ENCODE results near the gene TAS2R8. TPM values are rescaled to one million over a fixed set of nuclear protein-coding genes. Genes with fewer than 3 reads are reported as not detected.

The TAS2R8 gene, protein sequence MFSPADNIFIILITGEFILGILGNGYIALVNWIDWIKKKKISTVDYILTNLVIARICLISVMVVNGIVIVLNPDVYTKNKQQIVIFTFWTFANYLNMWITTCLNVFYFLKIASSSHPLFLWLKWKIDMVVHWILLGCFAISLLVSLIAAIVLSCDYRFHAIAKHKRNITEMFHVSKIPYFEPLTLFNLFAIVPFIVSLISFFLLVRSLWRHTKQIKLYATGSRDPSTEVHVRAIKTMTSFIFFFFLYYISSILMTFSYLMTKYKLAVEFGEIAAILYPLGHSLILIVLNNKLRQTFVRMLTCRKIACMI
- polyA plus RNA-seq (2013, experiment 1 of 4), result not detected
- not detected for polyA plus RNA-seq (2013, experiment 2 of 4)
- not detected for polyA plus RNA-seq (2013, experiment 3 of 4)
- not detected for polyA plus RNA-seq (2013, experiment 4 of 4)

DNA sequence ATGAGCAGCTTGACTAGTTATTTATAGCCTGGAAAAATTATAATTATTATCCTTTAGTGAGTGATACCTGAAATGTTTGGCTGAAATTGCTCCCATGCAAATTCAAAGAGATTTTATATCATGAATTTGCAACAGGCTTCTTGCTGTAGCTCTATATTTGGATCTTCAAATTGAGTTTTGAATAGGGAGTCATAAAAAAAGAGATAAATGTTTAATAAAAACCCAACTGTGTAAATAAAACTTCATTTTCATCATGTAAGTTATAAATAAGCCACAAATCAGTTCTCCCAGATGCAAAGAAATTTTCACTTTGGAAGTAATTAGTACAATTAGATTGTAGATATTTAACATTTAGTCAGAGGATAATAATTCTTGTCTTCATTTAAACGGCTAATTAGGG, at the start of gene TAS2R8:
Gene TAS2R8, minus strand, starts transcription at position 101 of the 400 bp plus-strand sequence. CDS start 306 bp downstream, outside the sequence.
- Histone ChIP-seq H3K36me3 (ENCODE audit: control insufficient read depth, insufficient read depth, low read length) (no peaks in the 10 kb centered on the region), H3K9me3 (ENCODE audit: control insufficient read depth, low read length) (no peaks in the 10 kb centered on the region), H3K27me3 (ENCODE audit: control insufficient read depth, insufficient read depth, low read length, poor library complexity, severe bottlenecking) (no peaks in the 10 kb centered on the region), H3K4me3 (ENCODE audit: insufficient read depth, low read depth, low read length) (no peak within 1 kb of the TSS), H3K4me1 (ENCODE audit: control insufficient read depth, insufficient read depth, low read length) (peaks cover 2% of the 10 kb centered on the region), H3K27ac (ENCODE audit: insufficient read depth, low read depth, low read length, poor library complexity, severe bottlenecking) (no peak within 1 kb of the TSS)
- no CpG with 5 or more reads among the region's 1 CpG for WGBS, 2 experiments

DNA sequence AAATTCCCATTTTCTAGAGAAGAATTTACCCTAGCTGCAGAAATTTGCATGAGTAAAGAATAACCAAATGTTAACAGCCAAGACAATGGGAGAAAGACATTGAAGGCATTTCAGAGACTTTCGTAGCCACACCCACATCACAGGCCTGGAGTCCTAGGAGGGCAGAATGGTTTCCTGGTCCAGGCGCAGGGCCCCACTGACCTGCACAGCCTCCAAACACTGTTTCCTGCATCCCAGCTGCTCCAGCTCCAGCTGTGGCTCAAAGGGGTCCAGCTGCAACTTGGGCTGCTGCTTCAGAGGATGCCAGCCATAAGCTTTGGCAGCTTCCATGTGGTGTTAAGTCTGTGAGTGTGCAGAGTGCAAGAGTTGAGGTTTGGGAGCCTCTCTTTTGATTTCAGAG, 48.7 kb upstream of the TAS2R8 start:
- WGBS, 2 experiments, result 91 to 96% methylated on average over 2 of the region's 2 CpGs
- Histone ChIP-seq H3K9me3 (ENCODE audit: control insufficient read depth, low read length) (peaks cover 3% of the 10 kb centered on the region), H3K27ac (ENCODE audit: insufficient read depth, low read depth, low read length, poor library complexity, severe bottlenecking) (no peak overlapping the region), H3K27me3 (ENCODE audit: control insufficient read depth, insufficient read depth, low read length, poor library complexity, severe bottlenecking) (no peaks in the 10 kb centered on the region), H3K4me3 (ENCODE audit: insufficient read depth, low read depth, low read length) (no peak overlapping the region), H3K4me1 (ENCODE audit: control insufficient read depth, insufficient read depth, low read length) (no peaks in the 10 kb centered on the region), H3K36me3 (ENCODE audit: control insufficient read depth, insufficient read depth, low read length) (peaks cover 10% of the 10 kb centered on the region)

DNA sequence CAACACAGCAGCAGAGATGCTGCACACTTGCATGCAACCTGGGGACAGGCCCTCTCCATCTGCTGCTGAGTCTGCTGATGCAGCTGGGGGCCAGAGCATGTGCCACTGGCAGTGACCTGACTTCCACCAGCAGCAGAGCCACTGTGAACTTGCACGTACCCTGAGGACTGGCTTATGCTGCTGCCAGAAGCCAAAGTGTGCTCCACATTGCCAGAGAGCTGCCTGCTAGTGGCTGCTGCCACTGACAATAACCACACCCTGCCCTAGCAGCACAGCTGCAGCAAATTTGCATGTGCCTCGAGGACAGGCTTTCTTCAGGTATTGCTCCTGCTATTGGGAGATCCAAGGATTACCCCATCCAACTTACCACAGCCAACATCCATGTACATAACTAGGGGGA, 46.7 kb upstream of the TAS2R8 start:
- Histone ChIP-seq H3K9me3 (ENCODE audit: control insufficient read depth, low read length) (peaks cover 3% of the 10 kb centered on the region), H3K27ac (ENCODE audit: insufficient read depth, low read depth, low read length, poor library complexity, severe bottlenecking) (no peak overlapping the region), H3K27me3 (ENCODE audit: control insufficient read depth, insufficient read depth, low read length, poor library complexity, severe bottlenecking) (no peaks in the 10 kb centered on the region), H3K4me3 (ENCODE audit: insufficient read depth, low read depth, low read length) (no peak overlapping the region), H3K4me1 (ENCODE audit: control insufficient read depth, insufficient read depth, low read length) (no peaks in the 10 kb centered on the region), H3K36me3 (ENCODE audit: control insufficient read depth, insufficient read depth, low read length) (peaks cover 10% of the 10 kb centered on the region)
- WGBS, 2 experiments, result 91 to 95% methylated on average over 2 of the region's 2 CpGs

DNA sequence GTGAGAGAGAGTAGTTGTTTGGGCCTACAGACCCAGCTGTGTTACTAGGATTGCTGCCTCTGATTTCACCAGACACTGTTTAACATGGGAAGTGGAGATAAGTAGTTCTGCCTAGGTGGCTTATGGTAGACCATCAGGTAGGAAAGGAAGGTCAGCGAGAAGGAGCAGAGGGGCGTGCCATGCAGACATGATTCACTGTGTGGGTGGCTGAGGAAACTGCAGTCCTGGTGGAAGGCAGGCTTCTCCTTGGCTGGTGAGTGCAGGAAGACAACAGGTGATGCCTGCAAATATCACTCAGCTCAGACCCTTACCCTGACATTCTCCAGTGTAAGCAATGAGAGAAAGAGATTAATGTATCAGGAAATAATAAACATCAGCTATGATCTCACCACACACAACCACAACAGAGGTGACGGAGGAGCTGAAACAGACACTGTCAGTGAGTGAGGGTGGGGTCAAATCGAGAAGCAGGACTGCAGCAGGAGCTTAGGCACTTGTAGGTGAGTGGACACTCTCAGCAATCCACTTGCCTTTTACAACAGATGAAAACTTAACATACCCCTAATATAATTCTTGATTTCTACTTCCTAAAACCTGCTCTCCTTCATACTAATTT, 44.3 kb upstream of the TAS2R8 start:
- Histone ChIP-seq H3K4me3 (ENCODE audit: insufficient read depth, low read depth, low read length) (no peak overlapping the region), H3K4me1 (ENCODE audit: control insufficient read depth, insufficient read depth, low read length) (no peaks in the 10 kb centered on the region), H3K9me3 (ENCODE audit: control insufficient read depth, low read length) (peaks cover 3% of the 10 kb centered on the region), H3K27ac (ENCODE audit: insufficient read depth, low read depth, low read length, poor library complexity, severe bottlenecking) (no peak overlapping the region), H3K36me3 (ENCODE audit: control insufficient read depth, insufficient read depth, low read length) (peaks cover 5% of the 10 kb centered on the region), H3K27me3 (ENCODE audit: control insufficient read depth, insufficient read depth, low read length, poor library complexity, severe bottlenecking) (no peaks in the 10 kb centered on the region)
- 95 to 99% methylated on average over 4 of the region's 4 CpGs for WGBS, 2 experiments

DNA sequence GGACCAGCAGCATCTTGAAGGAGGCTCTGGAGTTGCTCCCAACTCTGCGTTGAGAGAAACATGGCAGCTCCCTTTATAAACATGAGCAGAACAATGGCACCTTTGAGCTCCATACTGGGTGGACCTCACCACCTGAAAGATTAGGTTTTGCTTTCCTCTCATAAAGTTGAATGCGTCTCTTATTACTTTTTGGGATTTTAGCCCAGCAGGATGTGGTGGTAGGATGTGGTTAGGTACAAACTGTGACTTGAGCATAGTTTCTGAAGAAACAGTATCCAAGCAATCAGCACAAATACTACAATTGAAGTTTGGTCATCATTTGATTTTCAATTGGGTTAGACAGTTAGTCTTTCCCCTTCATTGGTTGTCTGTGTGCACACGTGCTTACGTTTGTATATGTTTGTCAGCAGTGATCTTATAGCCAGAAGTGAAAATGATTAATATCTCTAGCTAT, 42.4 kb upstream of the TAS2R8 start, which contains the start of gene PRR4:
Gene PRR4, minus strand, starts transcription at position 51 of the 454 bp plus-strand sequence. Its CDS starts 38 bp downstream, at position 13.
- WGBS, 2 experiments, result 94 to 99% methylated on average over 4 of the region's 4 CpGs
- no peaks in the 10 kb centered on the region for H3K9me3 ChIP-seq (ENCODE audit: control insufficient read depth, low read length)
- no peaks in the 10 kb centered on the region for H3K36me3 ChIP-seq (ENCODE audit: control insufficient read depth, insufficient read depth, low read length)
- H3K4me3 ChIP-seq (ENCODE audit: insufficient read depth, low read depth, low read length), result no peak within 1 kb of the TSS
- H3K27me3 ChIP-seq (ENCODE audit: control insufficient read depth, insufficient read depth, low read length, poor library complexity, severe bottlenecking), result no peaks in the 10 kb centered on the region
- H3K27ac ChIP-seq (ENCODE audit: insufficient read depth, low read depth, low read length, poor library complexity, severe bottlenecking), result no peak within 1 kb of the TSS
- H3K4me1 ChIP-seq (ENCODE audit: control insufficient read depth, insufficient read depth, low read length), result no peaks in the 10 kb centered on the region

DNA sequence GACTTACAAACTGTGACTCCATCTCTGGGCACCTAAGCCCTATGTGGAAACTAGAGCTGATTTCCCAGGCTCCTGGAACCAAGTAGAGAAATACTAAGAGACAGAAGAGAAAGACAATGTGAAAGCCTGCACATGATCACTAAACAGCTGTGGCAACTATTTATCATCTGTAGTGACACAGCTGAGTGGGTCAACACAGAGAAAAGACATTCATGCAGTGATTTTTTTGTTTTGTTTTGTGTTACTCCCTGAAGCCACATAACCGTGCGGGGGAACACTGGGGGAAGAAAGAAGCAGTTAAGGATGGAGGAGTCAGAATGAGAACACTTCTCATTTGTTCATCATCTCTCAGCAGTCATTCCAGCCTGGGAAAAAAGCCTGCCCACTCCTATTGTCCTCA, 40.7 kb upstream of the TAS2R8 start:
- 31 to 54% methylated on average over 2 of the region's 2 CpGs for WGBS, 2 experiments

DNA sequence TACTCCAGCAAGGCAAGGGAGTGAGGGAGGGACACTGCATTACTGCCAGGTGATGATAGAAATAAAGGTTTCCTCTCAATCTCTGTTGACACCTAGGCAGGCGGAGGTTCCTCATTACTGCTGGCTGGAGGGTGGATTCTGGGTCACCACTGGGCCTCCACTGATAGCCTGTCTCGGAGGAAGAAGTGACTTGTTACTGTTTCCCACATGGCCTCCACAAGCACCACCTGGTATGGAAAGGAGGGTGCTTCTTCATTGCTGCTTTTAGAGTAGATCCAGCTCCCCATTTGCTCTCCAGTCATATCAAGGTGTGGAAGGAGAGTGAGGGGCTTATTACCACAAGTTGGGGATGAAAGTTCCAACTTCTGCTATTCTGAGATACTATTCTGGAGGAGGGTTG, 35.8 kb upstream of the TAS2R8 start:
- Histone ChIP-seq H3K4me3 (ENCODE audit: insufficient read depth, low read depth, low read length) (no peak overlapping the region), H3K36me3 (ENCODE audit: control insufficient read depth, insufficient read depth, low read length) (no peaks in the 10 kb centered on the region), H3K9me3 (ENCODE audit: control insufficient read depth, low read length) (no peaks in the 10 kb centered on the region), H3K27me3 (ENCODE audit: control insufficient read depth, insufficient read depth, low read length, poor library complexity, severe bottlenecking) (no peaks in the 10 kb centered on the region), H3K27ac (ENCODE audit: insufficient read depth, low read depth, low read length, poor library complexity, severe bottlenecking) (no peak overlapping the region), H3K4me1 (ENCODE audit: control insufficient read depth, insufficient read depth, low read length) (no peaks in the 10 kb centered on the region)
- WGBS, 2 experiments, result 83 to 89% methylated on average over 2 of the region's 2 CpGs

More for the DNA sequence above, 40.7 kb upstream of the TAS2R8 start:
- H3K4me3 ChIP-seq (ENCODE audit: insufficient read depth, low read depth, low read length), result no peak overlapping the region
- H3K4me1 ChIP-seq (ENCODE audit: control insufficient read depth, insufficient read depth, low read length), result no peaks in the 10 kb centered on the region
- no peaks in the 10 kb centered on the region for H3K36me3 ChIP-seq (ENCODE audit: control insufficient read depth, insufficient read depth, low read length)
- H3K9me3 ChIP-seq (ENCODE audit: control insufficient read depth, low read length), result no peaks in the 10 kb centered on the region
- H3K27me3 ChIP-seq (ENCODE audit: control insufficient read depth, insufficient read depth, low read length, poor library complexity, severe bottlenecking), result no peaks in the 10 kb centered on the region
- H3K27ac ChIP-seq (ENCODE audit: insufficient read depth, low read depth, low read length, poor library complexity, severe bottlenecking), result no peak overlapping the region

DNA sequence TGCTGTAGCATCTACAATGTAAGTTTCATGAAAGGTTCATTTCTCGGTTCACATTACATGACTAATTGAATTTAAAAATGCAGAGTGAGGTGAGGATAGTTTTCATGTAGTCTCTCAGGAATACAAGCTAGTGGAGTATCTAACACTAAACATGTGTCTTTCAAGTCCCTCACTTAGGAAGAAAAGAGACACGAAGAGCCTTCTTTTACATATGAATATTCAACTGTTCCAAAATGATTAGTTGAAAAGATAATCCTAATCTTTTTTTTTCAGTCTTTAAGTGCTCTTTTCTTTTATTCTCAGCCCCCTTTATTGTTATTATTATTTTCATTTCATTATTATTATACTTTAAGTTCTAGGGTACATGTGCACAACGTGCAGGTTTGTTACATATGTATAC, 31.4 kb upstream of the TAS2R8 start:
- Histone ChIP-seq H3K27ac (ENCODE audit: insufficient read depth, low read depth, low read length, poor library complexity, severe bottlenecking) (no peak overlapping the region), H3K4me1 (ENCODE audit: control insufficient read depth, insufficient read depth, low read length) (no peaks in the 10 kb centered on the region), H3K9me3 (ENCODE audit: control insufficient read depth, low read length) (no peaks in the 10 kb centered on the region), H3K36me3 (ENCODE audit: control insufficient read depth, insufficient read depth, low read length) (no peaks in the 10 kb centered on the region), H3K27me3 (ENCODE audit: control insufficient read depth, insufficient read depth, low read length, poor library complexity, severe bottlenecking) (no peaks in the 10 kb centered on the region), H3K4me3 (ENCODE audit: insufficient read depth, low read depth, low read length) (no peak overlapping the region)
- WGBS, 2 experiments, result 88% methylated on average over 2 of the region's 3 CpGs

DNA sequence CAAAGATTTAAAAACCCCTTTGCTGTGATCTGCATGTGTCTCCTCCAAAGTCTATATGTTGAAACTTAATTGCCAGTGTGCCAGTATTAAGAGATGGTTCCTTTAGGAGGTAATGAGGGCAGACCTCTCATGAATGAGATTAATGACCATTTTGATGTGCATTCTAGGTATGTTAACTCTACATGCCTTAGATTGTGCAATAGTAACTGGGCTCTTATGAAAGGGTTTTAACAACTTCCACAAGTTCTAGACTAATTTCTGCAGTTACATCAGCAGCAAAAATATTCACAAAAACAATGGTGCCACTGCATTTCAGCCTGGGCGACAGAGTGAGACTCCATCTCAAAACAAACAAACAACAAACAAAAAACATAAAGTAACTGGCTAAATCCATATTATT, 22.9 kb upstream of the TAS2R8 start:
- no peaks in the 10 kb centered on the region for H3K4me1 ChIP-seq (ENCODE audit: control insufficient read depth, insufficient read depth, low read length)
- H3K4me3 ChIP-seq (ENCODE audit: insufficient read depth, low read depth, low read length), result no peak overlapping the region
- no peaks in the 10 kb centered on the region for H3K27me3 ChIP-seq (ENCODE audit: control insufficient read depth, insufficient read depth, low read length, poor library complexity, severe bottlenecking)
- no peak overlapping the region for H3K27ac ChIP-seq (ENCODE audit: insufficient read depth, low read depth, low read length, poor library complexity, severe bottlenecking)
- 88 to 100% methylated on average over 1 of the region's 1 CpG for WGBS, 2 experiments
- H3K36me3 ChIP-seq (ENCODE audit: control insufficient read depth, insufficient read depth, low read length), result no peaks in the 10 kb centered on the region
- H3K9me3 ChIP-seq (ENCODE audit: control insufficient read depth, low read length), result no peaks in the 10 kb centered on the region

DNA sequence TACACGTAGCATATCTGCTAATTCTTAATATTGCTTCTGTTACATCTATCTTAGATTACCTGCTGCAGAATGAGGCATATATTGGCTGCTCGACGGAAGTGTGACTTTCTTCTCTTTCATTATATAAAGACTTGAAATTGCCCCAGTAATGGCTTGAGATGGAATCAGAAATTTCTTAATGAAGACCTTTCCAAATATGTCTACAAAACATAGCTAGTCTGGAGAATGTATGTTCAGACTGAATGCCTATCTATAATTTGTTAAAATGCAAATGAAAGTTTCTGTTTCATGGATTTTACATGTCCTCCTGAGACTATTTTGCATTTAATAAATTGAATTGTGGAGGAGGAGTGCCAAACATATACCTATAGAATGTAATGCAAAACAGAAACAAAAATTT, 19.2 kb upstream of the TAS2R8 start, which contains the start of gene TAS2R10:
Gene TAS2R10, minus strand, starts transcription at position 101 of the 400 bp plus-strand sequence. Its CDS starts 89 bp downstream, at position 12.
- no peaks in the 10 kb centered on the region for H3K36me3 ChIP-seq (ENCODE audit: control insufficient read depth, insufficient read depth, low read length)
- H3K4me3 ChIP-seq (ENCODE audit: insufficient read depth, low read depth, low read length), result no peak within 1 kb of the TSS
- H3K27me3 ChIP-seq (ENCODE audit: control insufficient read depth, insufficient read depth, low read length, poor library complexity, severe bottlenecking), result no peaks in the 10 kb centered on the region
- H3K27ac ChIP-seq (ENCODE audit: insufficient read depth, low read depth, low read length, poor library complexity, severe bottlenecking), result no peak within 1 kb of the TSS
- 90 to 92% methylated on average over 1 to 3 of the region's 3 CpGs for WGBS, 2 experiments
- no peaks in the 10 kb centered on the region for H3K4me1 ChIP-seq (ENCODE audit: control insufficient read depth, insufficient read depth, low read length)
- no peaks in the 10 kb centered on the region for H3K9me3 ChIP-seq (ENCODE audit: control insufficient read depth, low read length)

Data from ectodermal cell (in vitro differentiated cells).